Stomach (tissue), 9 donors: ENCODE results near the gene COL5A1. TPM values are rescaled to one million over a fixed set of nuclear protein-coding genes. Genes with fewer than 3 reads are reported as not detected.

Experiments
- DNase-seq, 2 donors: peaks; one replicate each; pipeline versions ENCODE4 v3.0.0 to v3.0.0-alpha.2; 2013 to 2019
- H3K27ac ChIP-seq, 5 donors: fragments of 200-600 bp in 4 of 5; sonication (generic) in 4 of 5; one replicate each; pipeline ENCODE4 v1.5.1; 2013 to 2019; ENCODE audit warnings: mild to moderate bottlenecking in 1 of 5, moderate library complexity in 1 of 5
- H3K27me3 ChIP-seq, 3 donors: fragments of 200-600 bp; sonication (generic); one replicate each; pipeline ENCODE4 v1.5.1; 2017 to 2019; ENCODE audit warnings: mixed run types in 1 of 3
- H3K36me3 ChIP-seq, 4 donors: fragments of 200-600 bp; sonication (generic); 1 replicate in 3 of 4; 2 replicates in 1 of 4; pipeline ENCODE4 v1.5.1; 2016 to 2019
- H3K4me1 ChIP-seq, 4 donors: fragments of 200-600 bp; sonication (generic); one replicate each; pipeline ENCODE4 v1.5.1; 2016 to 2019
- H3K4me3 ChIP-seq, 4 donors: fragments of 200-600 bp; sonication (generic) in 3 of 4; one replicate each; pipeline ENCODE4 v1.5.1; 2016 to 2019; ENCODE audit warnings: mild to moderate bottlenecking in 1 of 4
- H3K9me3 ChIP-seq, 4 donors: fragments of 200-600 bp; sonication (generic); one replicate each; pipeline ENCODE4 v1.5.1; 2016 to 2019
- EP300 ChIP-seq: sonication (generic); formaldehyde crosslinking; IDR thresholded peaks from one replicate; pipeline ENCODE4 v1.6.1; 2017; ENCODE audit warnings: antibody characterized with exemption
- POLR2A ChIP-seq, 4 donors: fragments of 450-650 bp; IDR thresholded peaks; one replicate each; pipeline ENCODE4 v1.6.1; 2016; ENCODE audit warnings: antibody characterized with exemption in 4 of 4, control low read depth in 2 of 4, mild to moderate bottlenecking in 1 of 4, moderate library complexity in 1 of 4
- POLR2AphosphoS5 ChIP-seq, 3 donors: sonication (generic); formaldehyde crosslinking; IDR thresholded peaks; one replicate each; pipeline ENCODE4 v1.6.1; 2016; ENCODE audit warnings: antibody characterized with exemption in 3 of 3
- WGBS, 5 donors: extraction: QIAGEN DNeasy Blood & Tissue Kit in 3 of 5; methylation state at CpG; one replicate each; pipeline versions ENCODE4 v1.1.5 to v1.1.7; 2013 to 2018; 5-methylcytosine and 5-hydroxymethylcytosine counted together
- intact Hi-C: fragments of 100-400 bp; cut with DNase I; formaldehyde crosslinking; loops from one replicate; pipeline ENCODE4 v1.15.1; 2023; ENCODE audit warnings: low total_unique reads
- polyA plus RNA-seq, 3 donors: library from polyadenylated mRNA; stranded (reverse); fragments of 200-250 nt; gene quantifications; one replicate each; pipeline ENCODE4 v1.2.3, GENCODE V29; 2013
- total RNA-seq, 5 donors: library from RNA; depleted of rRNA; stranded (reverse); fragments of >200 nt; gene quantifications; one replicate each; pipeline versions ENCODE4 v1.1.0 to v1.2.3, GENCODE V29; 2014 to 2016
- TF ChIP-seq, protein P1 (sequence below), 7 experiments: fragments of 450-650 bp in 4 of 7; fragments of 200-600 bp in 3 of 7; sonication (generic) in 3 of 7; IDR thresholded peaks; one replicate each; pipeline ENCODE4 v1.5.1; 2016 to 2019; ENCODE audit warnings: antibody characterized with exemption in 7 of 7, control low read depth in 2 of 7, mild to moderate bottlenecking in 1 of 7
- donor health status: healthy with polysubstance abuse.
- donor health status: Bipolar disorder and iron deficiency.
- donor health status: healthy.

Gene COL5A1
- total and polyA plus RNA-seq, 8 donors = 7.3 to 205 (median 26.4) TPM

DNA sequence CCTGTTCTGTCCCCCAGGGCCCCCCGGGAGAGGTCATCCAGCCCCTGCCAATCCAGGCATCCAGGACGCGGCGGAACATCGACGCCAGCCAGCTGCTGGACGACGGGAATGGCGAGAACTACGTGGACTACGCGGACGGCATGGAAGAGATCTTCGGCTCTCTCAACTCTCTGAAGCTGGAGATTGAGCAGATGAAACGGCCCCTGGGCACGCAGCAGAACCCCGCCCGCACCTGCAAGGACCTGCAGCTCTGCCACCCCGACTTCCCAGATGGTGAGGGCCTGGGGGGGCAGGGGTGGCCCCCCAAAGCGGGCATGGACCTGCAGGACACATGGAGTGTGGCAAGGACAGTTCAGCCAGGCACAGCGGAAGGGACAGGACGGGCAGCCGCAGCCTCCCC lies 183.0 kb downstream of the COL5A1 start:
- intact Hi-C loops = no loop called here
- H3K36me3 ChIP-seq = peaks cover 9 to 97% (median 77%) of the 10 kb centered on the region in 4 donors
- H3K9me3 ChIP-seq = no peaks in the 10 kb centered on the region
- H3K4me3 ChIP-seq = no peak overlapping the region
- no peak for DNase-seq
- TF ChIP-seq POLR2AphosphoS5 (IDR thresholded peaks at IDR 0.05) = no peak
- TF ChIP-seq EP300 = no peak
- no peak for TF ChIP-seq POLR2A (IDR thresholded peaks at IDR 0.05)
- no peaks in the 10 kb centered on the region for H3K4me1 ChIP-seq
- H3K27me3 ChIP-seq = no peaks in the 10 kb centered on the region
- H3K27ac ChIP-seq = no peak overlapping the region
- WGBS, 5 donors = 81 to 89% (median 85%) methylated on average over 21 to 23 of the region's 23 CpGs

DNA sequence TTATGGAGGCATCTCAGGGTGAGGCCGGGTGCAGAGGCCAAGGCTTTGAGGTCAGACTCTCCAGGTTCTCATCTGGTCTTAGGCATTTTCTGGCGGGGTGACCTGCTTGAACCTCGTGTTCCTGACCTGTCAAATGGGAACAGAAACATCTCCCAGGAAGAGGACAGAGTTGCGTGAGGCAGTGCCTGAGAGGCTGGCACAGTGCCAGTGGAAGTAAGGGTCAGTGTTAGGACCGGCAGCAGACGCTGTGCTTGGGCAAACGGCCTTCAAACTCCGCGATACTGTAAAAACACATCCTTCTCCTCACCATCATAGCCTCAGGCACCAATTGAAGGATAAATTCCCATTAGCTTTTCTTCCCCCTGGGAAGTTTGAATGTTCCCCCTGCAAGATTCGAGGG lies 183.4 kb downstream of the COL5A1 start:
- TF ChIP-seq POLR2A (IDR thresholded peaks at IDR 0.05) (no peak), POLR2AphosphoS5 (IDR thresholded peaks at IDR 0.05) (no peak), EP300 (no peak)
- TF ChIP-seq, protein P1, sequence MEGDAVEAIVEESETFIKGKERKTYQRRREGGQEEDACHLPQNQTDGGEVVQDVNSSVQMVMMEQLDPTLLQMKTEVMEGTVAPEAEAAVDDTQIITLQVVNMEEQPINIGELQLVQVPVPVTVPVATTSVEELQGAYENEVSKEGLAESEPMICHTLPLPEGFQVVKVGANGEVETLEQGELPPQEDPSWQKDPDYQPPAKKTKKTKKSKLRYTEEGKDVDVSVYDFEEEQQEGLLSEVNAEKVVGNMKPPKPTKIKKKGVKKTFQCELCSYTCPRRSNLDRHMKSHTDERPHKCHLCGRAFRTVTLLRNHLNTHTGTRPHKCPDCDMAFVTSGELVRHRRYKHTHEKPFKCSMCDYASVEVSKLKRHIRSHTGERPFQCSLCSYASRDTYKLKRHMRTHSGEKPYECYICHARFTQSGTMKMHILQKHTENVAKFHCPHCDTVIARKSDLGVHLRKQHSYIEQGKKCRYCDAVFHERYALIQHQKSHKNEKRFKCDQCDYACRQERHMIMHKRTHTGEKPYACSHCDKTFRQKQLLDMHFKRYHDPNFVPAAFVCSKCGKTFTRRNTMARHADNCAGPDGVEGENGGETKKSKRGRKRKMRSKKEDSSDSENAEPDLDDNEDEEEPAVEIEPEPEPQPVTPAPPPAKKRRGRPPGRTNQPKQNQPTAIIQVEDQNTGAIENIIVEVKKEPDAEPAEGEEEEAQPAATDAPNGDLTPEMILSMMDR (IDR thresholded peaks at IDR 0.05) = no peak
- no peaks in the 10 kb centered on the region for H3K4me1 ChIP-seq
- 41 to 62% (median 61%) methylated on average over 10 of the region's 10 CpGs for WGBS, 5 donors
- no peak overlapping the region for H3K27ac ChIP-seq
- no peaks in the 10 kb centered on the region for H3K27me3 ChIP-seq
- peaks cover 9 to 97% (median 77%) of the 10 kb centered on the region in 4 donors for H3K36me3 ChIP-seq
- intact Hi-C loops = no loop called here
- H3K4me3 ChIP-seq = no peak overlapping the region
- no peak for DNase-seq
- no peaks in the 10 kb centered on the region for H3K9me3 ChIP-seq

DNA sequence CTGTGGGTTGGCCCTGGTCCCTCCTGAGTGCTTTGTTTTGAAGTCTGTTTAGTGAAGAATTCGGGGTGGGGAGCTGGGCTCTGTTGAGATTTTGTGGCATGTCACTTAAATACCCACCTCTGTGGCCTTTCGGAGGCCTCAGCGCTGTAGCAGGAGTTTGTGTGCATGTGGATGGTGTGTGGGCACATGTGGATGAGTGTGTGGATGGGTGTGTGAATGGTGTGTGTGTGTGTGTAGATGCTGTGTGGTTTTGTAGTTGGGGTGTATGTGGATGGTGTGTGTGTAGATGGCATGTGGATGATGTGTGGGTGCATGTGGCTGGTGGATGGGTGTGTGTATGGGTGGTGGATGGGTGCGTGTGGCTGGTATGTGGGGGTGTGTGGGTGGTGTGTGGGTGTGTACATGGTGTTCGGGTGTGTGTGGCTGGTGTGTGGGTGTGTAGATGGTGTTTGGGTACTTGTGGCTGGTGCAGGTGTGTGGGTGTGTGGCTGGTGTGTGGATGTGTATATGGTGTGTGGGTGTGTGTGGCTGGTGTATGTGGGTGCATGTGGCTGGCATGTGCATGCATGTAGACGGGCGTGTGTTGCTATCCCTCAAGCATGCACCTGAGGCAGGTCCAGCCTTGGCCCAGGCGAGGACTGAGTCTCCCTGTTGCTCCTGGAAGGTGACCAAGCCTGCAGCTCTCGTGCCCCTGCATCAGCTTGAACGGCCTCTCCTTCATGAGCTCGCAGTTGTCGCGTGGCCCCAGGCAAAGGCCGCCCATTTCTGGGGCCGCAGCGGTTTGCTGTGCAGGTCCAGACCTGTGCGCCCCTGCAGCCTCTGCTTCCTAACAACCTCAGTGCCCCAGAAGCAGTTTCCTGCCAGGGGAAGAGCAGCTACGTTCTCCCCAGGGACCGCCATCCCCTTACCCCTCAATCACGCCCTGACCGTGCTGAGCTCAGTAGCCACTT lies 185.0 kb downstream of the COL5A1 start:
- TF ChIP-seq POLR2AphosphoS5 (IDR thresholded peaks at IDR 0.05) (no peak), EP300 (no peak), POLR2A (IDR thresholded peaks at IDR 0.05) (no peak)
- TF ChIP-seq, protein P1 (IDR thresholded peaks at IDR 0.05) = no peak
- DNase-seq = no peak
- Histone ChIP-seq H3K4me1 (no peaks in the 10 kb centered on the region), H3K27me3 (no peaks in the 10 kb centered on the region), H3K36me3 (peaks cover 21 to 97% (median 76%) of the 10 kb centered on the region in 4 donors), H3K9me3 (no peaks in the 10 kb centered on the region), H3K4me3 (no peak overlapping the region), H3K27ac (no peak overlapping the region)
- intact Hi-C loops = no loop called here
- WGBS, 5 donors = 76 to 84% (median 83%) methylated on average over 14 to 21 of the region's 21 CpGs

DNA sequence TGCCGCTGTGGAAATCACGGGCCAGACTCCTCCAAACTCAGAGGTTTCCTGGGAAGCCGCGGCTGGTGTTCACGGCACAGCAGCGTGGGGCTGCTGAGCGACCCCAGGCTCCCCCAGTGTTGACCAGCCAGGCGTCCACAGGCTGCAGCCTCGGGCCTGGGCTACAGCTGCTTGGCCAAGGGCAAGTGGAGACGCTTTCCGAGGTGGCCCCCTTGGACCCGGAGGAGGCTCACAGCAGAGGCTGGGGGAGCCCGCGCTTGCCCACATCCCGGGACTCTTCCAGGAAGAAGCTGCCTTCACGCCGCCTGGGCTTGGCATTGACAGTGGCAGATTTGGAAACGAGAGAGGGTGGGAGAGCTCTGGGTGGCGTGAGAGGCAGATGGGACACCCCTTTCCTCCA lies 186.0 kb downstream of the COL5A1 start:
- intact Hi-C loops = no loop called here
- Histone ChIP-seq H3K27me3 (no peaks in the 10 kb centered on the region), H3K9me3 (no peaks in the 10 kb centered on the region), H3K4me3 (no peak overlapping the region), H3K36me3 (peaks cover 21 to 97% (median 77%) of the 10 kb centered on the region in 4 donors), H3K27ac (no peak overlapping the region), H3K4me1 (no peaks in the 10 kb centered on the region)
- 82 to 89% (median 84%) methylated on average over 8 to 19 of the region's 19 CpGs for WGBS, 5 donors
- DNase-seq = no peak
- TF ChIP-seq POLR2A (IDR thresholded peaks at IDR 0.05) = no peak
- TF ChIP-seq, protein P1 (IDR thresholded peaks at IDR 0.05) = no peak
- no peak for TF ChIP-seq EP300
- no peak for TF ChIP-seq POLR2AphosphoS5 (IDR thresholded peaks at IDR 0.05)
